Keratinocyte (primary cell): ENCODE results near the gene ARHGEF16.

Source experiments
- CTCF ChIP-seq, 3 experiments: IDR thresholded peaks in 1 of 3; conservative IDR thresholded peaks in 1 of 3; optimal IDR thresholded peaks in 1 of 3; 2 replicates in 2 of 3; 3 replicates in 1 of 3; pipeline versions ENCODE3 to v1.5.1; 2011; ENCODE audit warnings: low read length in 3 of 3, mild to moderate bottlenecking in 3 of 3, moderate library complexity in 2 of 3, control low read depth in 1 of 3, inconsistent platforms in 1 of 3; ENCODE audit not compliant: insufficient read depth in 2 of 3; ENCODE audit errors: extremely low read depth in 1 of 3
- EZH2 ChIP-seq: IDR thresholded peaks from one replicate; pipeline ENCODE4 v1.6.1; 2012; ENCODE audit warnings: inconsistent platforms, mild to moderate bottlenecking, low read length, moderate library complexity

- TF ChIP-seq EZH2 (no peak), CTCF (optimal IDR thresholded peaks at IDR 0.05 in 1 of 3, IDR thresholded peaks at IDR 0.05 in 1 of 3, conservative IDR thresholded peaks at IDR 0.05 in 1 of 3; ENCODE audit: extremely low read depth in 1 of 3, insufficient read depth in 2 of 3, low read length in 3 of 3) (no peak)
These were observed 10.2 kb downstream of the ARHGEF16 start for GRCh38 chr1:3464649-3465025.
